ENCODE data around the gene CUEDC2.

The CUEDC2 gene, protein sequence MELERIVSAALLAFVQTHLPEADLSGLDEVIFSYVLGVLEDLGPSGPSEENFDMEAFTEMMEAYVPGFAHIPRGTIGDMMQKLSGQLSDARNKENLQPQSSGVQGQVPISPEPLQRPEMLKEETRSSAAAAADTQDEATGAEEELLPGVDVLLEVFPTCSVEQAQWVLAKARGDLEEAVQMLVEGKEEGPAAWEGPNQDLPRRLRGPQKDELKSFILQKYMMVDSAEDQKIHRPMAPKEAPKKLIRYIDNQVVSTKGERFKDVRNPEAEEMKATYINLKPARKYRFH

DNA sequence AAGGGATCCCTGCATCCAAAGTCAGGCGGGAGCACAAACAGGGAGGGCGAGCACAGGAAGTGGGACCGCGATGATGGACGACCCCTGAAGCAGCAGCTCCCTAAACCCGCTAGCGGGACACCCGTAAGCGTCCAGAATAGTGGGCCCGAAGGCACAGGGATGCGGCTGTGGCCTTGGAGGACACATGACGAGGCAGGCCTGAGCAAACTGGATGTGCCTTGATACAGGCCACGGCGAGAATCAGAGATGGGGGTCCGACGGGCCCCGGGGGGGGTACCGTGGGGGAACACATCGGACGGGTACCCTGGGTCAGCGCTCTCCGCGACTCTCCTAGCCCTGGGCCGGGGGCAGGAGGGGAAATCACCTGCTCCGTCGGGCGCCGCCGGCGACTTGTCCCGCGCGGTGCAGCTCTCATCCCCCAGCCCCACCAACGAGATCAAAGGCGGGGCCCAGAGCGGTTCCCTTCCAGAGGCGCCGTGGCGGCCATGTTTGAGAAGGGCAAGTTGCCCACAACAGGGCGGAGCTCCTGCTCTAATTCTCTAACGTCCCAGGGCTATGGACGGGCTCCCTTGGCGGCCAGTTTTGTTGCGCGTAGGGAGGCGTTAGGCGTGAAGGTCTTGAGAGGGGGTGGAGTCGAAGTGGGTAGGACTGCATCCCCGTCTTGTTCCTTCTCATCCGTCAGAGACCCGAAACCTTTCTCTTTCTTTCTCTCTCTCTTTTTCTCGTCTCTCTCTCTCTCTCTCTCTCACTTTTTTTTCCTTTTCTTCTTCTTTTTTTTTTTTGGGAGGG is at the start of gene CUEDC2:
Gene CUEDC2 (minus strand): TSS at position 413 of the 789 bp plus-strand sequence. CDS start 7,386 bp downstream, outside the sequence.
- DNase-seq = peak; percentile 92

DNA sequence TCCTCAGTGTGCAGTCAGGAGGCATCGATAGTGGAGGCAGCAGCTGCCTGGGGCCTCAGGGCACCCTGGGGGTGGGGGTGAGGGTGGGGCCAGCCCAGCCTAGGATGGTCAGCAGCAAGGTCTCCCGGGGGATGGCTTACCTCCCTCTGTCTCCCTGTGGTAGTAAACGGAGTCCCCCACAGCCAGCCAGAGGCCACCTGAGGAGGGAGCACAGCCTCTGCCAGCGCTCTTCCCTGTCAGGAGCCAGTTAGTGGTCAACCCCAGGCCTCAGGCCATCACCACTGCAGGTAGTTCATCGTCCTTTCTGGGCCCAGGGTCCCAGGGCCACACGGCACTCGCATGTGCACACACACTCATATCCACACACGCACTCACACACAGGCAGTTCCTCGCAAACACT is 48.0 kb upstream of the CUEDC2 start:
- no peak for DNase-seq

DNA sequence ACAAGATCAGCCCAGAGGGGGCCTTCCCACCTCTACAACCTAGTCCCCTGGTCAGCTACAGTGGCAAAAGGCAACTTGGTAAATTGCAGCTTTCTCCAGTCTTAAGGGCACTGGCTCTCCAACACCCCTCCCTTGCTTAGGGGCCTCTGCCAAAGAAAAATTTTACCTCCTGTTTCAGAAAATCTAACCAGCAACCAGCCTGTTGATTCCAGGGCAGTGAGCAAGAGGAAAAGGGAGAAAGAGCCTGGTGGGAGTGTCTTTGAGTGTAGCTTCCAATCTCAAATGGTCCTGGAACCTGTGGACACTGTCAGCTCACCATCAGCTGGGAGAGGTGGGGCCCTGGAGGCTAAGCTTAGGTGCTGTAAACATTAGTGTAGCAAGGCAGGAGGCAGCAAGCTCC is 47.3 kb upstream of the CUEDC2 start:
- DNase-seq = no peak

DNA sequence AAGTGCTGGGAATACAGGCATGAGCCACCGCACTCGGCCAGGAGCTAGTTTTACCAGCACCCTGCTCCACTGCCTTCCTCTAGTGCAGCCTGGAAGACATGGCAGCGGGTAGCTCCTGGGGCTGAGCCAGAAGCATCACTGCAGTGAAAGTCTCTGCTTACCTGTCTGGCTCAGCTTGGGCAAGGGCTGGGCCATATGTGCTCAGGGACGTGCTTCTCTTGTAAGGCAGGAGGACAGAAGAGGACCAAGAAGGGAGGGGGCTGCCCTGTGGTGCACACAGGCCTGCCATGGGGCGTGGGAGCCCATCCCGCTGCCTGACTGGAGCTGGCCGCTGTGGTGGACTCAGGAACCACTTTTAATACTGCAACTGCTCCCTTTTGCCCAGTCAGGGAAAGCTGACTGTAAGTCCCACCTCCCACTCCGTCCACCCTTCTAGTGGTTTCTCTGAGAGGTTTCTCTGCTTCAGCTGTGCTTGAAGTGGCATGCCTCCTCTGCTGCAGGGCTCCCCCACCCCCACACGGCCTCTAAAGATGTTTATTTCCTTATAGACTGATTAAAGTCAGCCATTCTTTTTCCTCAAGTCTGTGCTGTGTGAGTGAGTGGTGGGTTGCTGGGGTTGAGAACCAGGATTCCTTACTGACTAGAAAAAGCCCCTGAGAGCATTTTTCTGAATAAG is 44.2 kb upstream of the CUEDC2 start:
- DNase-seq = no peak

DNA sequence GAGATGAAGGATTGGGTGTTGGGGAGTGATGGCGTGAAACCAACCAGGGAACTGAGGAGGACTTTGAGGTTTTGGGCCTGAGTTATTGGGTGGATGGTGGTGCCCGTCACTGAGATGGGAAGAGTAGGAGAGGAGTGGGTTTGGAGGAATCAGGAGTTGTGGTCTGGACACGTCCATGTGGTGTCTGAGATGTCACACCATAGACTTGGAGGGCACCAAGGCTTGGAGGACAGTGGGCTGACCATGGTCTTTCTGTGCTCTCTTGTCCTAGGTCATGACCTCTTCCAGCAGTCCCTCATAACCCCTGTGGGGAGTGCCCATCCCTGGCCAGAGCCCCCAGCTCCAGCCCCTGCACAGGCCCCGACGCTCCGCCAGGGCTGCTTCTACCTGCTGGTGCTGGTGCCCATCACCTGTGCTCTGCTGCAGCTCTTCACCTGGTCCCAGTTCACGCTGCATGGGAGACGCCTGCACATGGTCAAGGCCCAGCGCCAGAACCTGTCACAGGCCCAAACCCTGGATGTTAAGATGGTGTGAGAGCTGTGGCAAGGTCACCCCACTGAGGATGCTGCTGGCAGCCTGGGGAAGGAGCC is 43.2 kb upstream of the CUEDC2 start:
- no peak for DNase-seq

DNA sequence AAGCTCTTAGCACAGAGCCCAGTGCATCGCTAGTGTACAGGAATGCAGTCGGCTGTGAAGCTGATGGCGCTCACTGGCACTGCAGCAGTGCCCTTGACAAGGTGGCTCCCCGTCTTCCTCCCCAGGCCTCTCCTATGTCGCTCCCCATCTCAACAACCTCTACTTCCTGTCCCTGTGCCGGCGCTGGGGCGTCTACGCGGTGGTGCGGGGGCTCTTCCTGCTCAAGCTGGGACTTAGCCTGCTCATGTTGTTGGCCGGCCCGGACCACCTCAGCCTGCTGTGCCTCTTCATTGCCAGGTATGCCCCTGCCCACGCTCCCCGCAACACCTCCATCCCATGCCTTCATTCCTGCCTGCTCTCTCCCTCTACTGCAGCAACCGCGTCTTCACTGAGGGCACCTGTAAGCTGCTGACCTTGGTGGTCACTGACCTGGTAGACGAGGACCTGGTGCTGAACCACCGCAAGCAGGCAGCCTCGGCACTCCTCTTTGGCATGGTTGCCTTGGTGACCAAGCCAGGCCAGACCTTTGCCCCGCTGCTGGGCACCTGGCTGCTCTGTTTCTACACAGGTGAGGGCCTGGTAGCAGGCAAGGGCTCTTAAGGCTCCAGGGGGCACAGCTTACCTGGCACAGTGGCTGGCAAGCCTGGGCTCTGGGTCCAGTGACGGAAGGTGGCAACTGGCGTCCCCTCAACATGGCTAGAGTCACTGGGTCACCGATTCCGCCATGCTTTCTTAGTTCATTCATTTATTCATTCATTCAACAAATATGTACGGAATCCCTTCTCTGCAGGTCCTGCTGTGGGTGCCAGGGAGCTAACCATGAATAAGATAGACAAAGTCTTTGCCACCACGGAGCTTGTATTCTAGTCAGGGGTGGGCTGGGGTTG is 41.3 kb upstream of the CUEDC2 start:
- no peak for DNase-seq

DNA sequence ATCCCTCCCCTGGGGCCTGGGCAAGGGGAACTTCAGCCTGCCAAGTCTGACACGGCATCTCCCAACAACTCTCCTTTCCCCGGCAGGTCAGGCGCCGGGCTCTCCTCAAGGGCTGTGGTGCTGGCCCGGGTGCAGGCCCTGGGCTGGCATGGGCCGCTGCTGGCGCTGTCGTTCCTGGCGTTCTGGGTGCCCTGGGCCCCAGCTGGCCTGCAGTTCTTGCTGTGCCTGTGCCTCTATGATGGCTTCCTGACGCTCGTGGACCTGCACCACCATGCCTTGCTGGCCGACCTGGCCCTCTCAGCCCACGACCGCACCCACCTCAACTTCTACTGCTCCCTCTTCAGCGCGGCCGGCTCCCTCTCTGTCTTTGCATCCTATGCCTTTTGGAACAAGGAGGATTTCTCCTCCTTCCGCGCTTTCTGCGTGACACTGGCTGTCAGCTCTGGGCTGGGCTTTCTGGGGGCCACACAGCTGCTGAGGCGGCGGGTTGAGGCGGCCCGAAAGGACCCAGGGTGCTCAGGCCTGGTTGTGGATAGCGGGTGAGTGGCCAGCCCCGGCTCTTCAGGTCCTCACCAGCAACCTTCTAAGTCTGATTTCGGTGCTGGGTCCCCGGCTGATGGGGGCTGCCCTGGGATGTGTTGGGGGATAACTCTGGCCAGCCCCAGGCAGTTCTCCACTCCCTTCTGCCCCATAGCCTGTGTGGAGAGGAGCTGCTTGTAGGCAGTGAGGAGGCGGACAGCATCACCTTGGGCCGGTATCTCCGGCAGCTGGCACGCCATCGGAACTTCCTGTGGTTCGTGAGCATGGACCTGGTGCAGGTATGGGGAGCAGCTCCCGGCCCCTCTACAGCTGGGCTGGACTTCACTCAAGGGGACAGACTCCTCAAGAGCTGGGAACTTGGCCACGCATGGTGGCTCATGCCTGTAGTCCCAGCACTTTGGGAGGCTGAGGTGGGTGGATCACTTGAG is 38.5 kb upstream of the CUEDC2 start:
- no peak for DNase-seq

DNA sequence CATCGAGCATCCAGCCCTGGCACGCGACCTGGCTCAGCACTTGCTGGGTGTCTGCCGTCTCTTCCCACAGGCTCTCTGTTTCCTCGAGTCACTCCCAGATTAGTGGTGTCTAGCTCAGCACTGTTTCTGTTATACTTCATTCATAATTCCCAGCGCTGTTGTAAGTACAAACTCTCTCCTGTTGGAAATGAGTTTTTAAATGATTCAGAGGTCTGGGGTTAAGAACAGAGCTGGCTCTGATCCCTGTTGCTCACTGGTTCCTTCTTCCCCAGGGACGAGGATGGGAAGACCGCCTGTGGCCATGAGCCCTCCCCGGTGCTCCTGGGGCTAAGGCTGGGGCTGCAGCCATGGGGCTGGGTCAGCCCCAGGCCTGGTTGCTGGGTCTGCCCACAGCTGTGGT is 36.3 kb upstream of the CUEDC2 start:
- no peak for DNase-seq

- DNase-seq = peak; percentile 25
These were observed 35.6 kb upstream of the CUEDC2 start for GRCh38 chr10:102467971-102468438.

DNA sequence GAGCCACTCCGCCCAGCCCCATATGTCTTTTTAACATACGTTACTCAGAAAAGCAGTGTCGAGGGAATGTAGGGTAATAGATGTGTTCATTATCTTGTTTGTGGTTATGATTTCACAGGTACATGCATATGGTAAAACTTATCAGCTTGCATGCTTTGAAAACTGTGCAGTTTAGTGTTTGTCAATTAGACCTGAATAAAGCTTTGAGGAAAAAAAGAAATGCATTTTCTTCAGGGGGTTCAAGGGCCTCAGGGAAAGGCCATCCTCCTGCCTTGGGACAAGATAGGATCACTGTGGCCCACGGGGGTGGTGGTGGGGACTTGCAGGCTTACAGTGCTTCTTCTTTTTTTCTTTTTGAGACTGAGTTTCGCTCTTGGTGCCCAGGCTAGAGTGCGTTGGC is 34.9 kb upstream of the CUEDC2 start:
- no peak for DNase-seq

- no peak for DNase-seq
These were observed 33.1 kb upstream of the CUEDC2 start for GRCh38 chr10:102465466-102465865.

DNA sequence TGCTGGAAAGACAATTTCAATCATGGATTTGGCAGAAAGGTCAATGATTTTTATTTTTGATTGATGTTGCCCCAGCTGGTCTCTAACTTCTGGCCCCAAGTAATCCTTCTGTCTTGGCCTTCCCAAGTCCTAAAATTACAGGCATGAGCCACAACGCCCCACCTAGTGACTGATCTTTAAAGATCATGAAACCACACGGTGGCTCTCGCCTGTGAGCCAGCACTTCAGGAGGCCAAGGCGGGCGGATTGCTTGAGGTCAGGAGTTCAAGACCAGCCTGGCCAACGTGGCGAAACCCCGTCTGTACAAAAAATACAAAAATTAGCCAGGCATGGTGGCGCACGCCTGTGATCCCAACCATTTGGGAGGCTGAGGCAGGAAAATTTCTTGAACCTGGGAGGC is 31.6 kb upstream of the CUEDC2 start:
- no peak for DNase-seq

GRCh38 chr10:102462512-102463054 is 30.2 kb upstream of the CUEDC2 start:
- no peak for DNase-seq

DNA sequence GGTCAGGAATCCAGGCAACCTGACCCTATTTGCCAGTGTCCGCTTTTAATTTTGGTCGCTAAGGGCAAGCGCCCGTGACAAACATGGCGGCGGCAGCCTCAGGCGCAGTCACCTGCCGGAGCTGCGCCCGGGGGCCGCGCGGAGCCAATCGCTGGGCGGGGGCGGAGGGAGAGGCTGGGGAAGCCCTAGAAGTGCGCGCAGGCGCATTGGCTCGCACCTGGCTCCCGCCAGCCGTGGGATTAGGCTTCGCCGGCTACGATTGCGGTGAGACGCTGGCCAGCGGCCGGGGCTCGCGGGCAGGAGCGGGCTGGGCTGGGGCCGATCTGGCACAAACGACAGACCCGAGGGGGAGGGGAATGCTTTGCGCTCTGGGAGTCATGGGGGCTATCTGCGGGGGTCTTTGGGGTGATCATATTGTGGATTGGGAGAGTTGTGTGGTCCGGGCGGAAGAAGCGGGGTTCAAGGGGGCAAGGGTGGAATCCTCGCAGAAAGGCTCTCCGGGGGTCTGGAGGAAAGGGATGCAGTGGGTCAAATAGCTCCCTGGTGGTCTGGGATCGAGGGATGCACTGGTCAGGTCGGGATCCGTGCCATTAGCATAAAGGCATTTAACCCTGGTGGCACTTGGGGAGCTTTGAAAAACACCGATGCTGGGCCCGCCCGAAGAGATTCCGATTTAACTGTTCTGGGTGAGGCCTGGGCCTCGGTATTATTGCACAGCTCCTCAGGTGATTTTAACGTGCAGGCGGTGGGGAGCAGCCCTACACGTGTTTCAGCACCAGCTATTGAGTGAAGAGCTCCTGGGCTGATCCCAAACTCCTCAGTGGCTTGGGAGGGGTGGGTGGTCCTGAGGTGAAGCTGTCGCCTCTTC is 29.0 kb upstream of the CUEDC2 start:
- DNase-seq = peak; percentile 93

DNA sequence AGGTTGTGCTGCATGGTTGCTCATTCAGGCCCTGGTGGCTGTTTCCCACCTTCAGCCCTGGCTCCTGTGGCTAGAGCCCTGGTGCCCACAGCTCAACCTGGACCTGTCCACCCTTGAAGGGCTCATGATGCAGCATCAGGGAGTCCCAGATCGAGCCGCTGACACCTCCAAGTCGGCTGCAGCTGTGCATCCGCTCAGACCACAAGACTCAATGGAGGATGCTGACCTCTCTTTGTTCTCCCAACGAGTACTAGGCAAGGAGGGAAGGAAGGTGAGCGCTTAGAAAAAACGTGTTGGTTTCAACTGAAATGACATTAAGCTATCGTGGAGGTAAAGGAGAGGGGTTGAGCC is 28.4 kb upstream of the CUEDC2 start:
- DNase-seq = no peak

- DNase-seq = no peak
These were observed 26.3 kb upstream of the CUEDC2 start for GRCh38 chr10:102458656-102459055.

DNA sequence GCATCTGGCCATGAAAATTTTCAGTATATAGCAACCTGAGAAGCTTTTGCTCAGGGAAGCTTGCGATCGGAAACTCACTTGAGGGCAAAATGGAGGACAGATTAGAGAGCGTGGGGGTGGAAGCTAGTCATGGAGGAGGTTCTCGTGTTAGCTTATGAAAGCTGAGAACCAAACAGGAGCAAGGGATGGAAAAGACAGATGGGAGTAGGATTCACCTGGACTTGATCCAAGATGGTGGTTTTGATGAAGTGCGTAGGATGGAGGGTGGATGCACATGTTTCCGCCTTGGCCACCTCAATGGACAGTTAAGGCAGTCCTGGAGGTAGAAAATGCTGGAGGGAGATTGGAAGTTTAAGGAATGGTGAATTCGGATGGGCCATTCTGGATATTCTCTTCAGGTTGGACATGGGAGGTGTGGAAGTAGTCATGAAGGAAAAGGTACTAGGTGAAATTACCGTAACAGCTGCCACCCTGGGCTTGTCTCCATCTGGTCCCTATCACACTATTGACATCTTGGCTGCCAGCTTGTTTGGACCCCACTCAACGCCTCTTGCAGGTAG is 25.3 kb upstream of the CUEDC2 start:
- no peak for DNase-seq

DNA sequence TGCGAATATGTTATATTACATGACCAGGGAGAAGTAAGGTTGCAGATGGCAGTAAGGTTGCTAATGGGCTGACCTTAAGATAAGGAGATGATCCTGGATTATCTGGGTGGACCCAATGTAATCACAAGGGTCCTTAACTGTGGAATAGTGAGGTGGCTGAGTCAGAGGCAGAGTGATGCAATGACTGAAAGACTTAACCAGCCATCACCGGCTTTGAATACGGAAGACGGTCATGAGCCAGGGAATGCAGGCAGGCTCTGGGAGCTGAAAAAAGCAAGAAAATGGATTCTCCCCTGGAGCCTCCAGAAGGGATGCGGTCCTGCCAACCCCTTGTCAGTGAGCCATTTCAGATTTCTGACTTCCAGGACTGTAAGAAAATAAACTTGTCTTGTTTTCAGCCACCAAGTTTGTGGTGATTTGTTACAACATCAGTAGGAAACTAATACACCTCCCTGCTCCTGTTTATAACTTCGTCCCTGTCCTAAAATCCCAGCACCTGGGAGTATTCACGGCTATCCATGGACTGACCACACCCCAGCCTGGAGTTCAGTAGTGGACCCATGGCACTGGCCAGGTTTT is 23.6 kb upstream of the CUEDC2 start:
- DNase-seq = peak; percentile 22
